Measurements from ENCODE around the gene PDGFC.

Gene PDGFC

GRCh38 chr4:156749426-156750403 is 221.9 kb downstream of the PDGFC start:
- no peak for DNase-seq (ENCODE audit: low read depth in 2 of 2)

DNA sequence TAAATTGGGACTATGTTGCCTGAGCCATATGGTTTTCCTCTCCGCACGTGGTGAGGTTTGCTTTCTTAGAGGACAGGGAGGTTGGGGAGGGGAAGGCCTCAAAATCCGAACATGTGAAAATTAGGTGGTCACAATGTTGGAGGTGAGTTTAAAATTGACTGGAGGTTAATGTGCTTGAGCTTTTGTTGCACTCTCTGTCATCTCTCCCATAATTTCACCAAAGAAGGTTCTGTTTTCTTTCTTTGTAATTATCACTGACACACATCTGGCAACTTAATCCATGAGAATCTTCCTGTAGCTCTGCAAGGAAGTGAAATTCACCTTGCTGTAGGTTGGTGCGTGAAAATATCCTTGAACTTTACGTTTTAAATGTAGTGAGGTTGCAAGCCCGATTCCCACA is 225.5 kb downstream of the PDGFC start:
- DNase-seq (ENCODE audit: low read depth in 2 of 2): no peak

GRCh38 chr4:156738766-156739165 is 232.8 kb downstream of the PDGFC start:
- no peak for DNase-seq (ENCODE audit: low read depth in 2 of 2)

- DNase-seq (ENCODE audit: low read depth in 2 of 2): no peak
Observed at GRCh38 chr4:156734965-156735895, 236.4 kb downstream of the PDGFC start.

DNA sequence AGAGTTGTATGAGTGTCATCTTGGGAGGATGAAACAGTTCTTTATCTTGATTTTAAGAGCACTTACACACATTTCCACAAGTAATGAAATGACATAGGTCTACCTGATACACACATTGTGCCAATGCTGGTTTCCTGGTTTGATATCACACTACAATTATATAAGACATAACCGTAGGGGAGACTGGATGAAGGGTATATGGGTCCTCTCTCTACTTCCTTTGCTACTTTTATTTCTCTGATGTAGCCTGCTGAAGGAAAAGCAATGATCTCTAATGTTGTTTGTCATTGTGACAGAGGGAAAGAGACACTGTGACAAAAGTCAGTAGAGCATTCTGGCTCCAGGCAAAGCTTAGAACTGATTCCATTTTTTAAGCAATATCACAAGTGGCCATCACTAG is 238.0 kb downstream of the PDGFC start:
- DNase-seq (ENCODE audit: low read depth in 2 of 2): no peak

GRCh38 chr4:156732634-156733033 is 239.0 kb downstream of the PDGFC start:
- no peak for DNase-seq (ENCODE audit: low read depth in 2 of 2)

DNA sequence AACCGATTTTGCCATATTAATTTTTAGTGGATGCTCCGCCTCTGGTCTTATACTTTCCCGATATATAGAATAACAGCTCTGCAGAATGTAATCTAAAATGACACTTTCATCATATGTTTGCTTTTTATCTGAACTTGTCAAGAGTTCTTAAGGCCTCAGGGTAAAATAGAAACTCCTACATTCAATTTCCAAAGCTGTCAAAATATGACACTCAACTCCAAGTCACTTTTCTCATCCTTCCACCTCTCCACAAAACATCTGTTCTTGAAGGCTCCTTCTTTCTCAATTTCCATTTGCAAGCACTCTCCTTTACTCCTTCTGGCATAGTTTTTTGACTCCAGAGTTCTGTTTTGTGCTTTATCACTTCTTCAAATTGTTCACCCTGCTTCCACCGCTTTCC is 242.2 kb downstream of the PDGFC start:
- no peak for DNase-seq (ENCODE audit: low read depth in 2 of 2)

DNA sequence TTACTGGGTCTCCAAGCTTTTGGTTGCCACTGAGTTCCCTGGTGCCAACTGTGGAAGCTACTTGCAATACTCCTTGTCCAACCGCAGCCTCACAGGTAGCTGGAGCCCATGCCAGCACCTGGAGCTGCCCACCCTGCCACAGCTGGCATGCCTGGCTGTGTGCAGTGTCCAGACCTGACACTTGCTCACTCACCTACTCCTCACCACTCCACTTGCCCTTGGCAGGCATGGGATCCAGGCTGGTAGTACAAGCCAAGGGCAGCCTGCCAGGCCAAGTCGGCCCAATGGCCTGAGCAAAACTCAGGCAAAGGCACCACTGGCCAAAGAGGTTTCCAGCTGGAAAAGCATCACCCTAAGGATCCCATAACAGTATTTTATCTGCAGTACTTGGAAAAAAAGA is 246.3 kb downstream of the PDGFC start:
- no peak for DNase-seq (ENCODE audit: low read depth in 2 of 2)

- DNase-seq (ENCODE audit: low read depth in 2 of 2): no peak
Observed at GRCh38 chr4:156723951-156724668, 247.5 kb downstream of the PDGFC start.

DNA sequence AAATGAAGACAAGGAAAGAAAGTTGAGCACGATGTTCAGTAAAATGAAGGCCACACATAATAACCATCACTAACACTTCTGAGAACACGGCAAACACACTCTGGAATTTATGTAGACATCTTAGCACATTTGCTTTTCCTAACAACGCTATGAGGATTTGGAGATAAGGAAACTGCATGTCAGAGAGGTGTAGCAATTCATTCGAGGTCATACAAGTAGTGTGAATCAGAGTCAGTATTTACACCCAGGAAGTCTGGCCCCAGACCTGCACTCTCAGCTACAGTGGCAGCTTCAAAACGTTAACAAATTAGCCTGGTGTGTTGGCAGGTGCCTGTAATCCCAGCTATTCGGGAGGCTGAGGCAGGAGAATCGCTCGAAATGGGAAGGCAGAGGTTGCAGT is 253.4 kb downstream of the PDGFC start:
- no peak for DNase-seq (ENCODE audit: low read depth in 2 of 2)

- DNase-seq (ENCODE audit: low read depth in 2 of 2): no peak
Observed at GRCh38 chr4:156711193-156711590, 260.4 kb downstream of the PDGFC start.
